H9 (cell line): Measurements from ENCODE around the gene GGCT. TPM values are rescaled to one million over a fixed set of nuclear protein-coding genes. Genes with fewer than 3 reads are reported as not detected.

Experiments
- DNase-seq: peaks from one replicate; pipeline ENCODE4 v3.0.0-alpha.2; 2017
- H2AFZ ChIP-seq: one replicate; pipeline ENCODE4 v1.6.1; 2013; ENCODE audit warnings: mild to moderate bottlenecking, low read length, control low read depth, moderate library complexity
- H2AK5ac ChIP-seq: 2 replicates; pipeline ENCODE4 v1.6.1; 2013; ENCODE audit warnings: low read length, control low read depth, mixed read lengths; ENCODE audit not compliant: insufficient read length
- H2BK120ac ChIP-seq: one replicate; pipeline ENCODE4 v1.6.1; 2013; ENCODE audit warnings: low read depth, mild to moderate bottlenecking, low read length, control low read depth, inconsistent platforms; ENCODE audit not compliant: poor library complexity, severe bottlenecking
- H2BK12ac ChIP-seq: 2 replicates; pipeline ENCODE4 v1.6.1; 2013; ENCODE audit warnings: low read length, control low read depth, mixed read lengths, low read depth; ENCODE audit not compliant: insufficient read length
- H2BK15ac ChIP-seq: 2 replicates; pipeline ENCODE4 v1.6.1; 2013; ENCODE audit warnings: low read depth, low read length, control low read depth
- H2BK20ac ChIP-seq: one replicate; pipeline ENCODE4 v1.6.1; 2013; ENCODE audit warnings: low read depth, mild to moderate bottlenecking, low read length, control low read depth, inconsistent platforms; ENCODE audit not compliant: poor library complexity, severe bottlenecking
- H2BK5ac ChIP-seq: 2 replicates; pipeline ENCODE4 v1.6.1; 2013; ENCODE audit warnings: low read length, control low read depth, mixed read lengths; ENCODE audit not compliant: insufficient read length
- H3K14ac ChIP-seq: 2 replicates; pipeline ENCODE4 v1.6.1; 2013; ENCODE audit warnings: low read length, control low read depth; ENCODE audit not compliant: insufficient read depth
- H3K18ac ChIP-seq: 2 replicates; pipeline ENCODE4 v1.6.1; 2013; ENCODE audit warnings: low read depth, mild to moderate bottlenecking, mixed read lengths, low read length, control low read depth; ENCODE audit not compliant: insufficient read length
- H3K23ac ChIP-seq: 2 replicates; pipeline ENCODE4 v1.6.1; 2013; ENCODE audit warnings: low read length, control low read depth, mixed read lengths, low read depth; ENCODE audit not compliant: insufficient read length
- H3K23me2 ChIP-seq: 2 replicates; pipeline ENCODE4 v1.6.1; 2013; ENCODE audit warnings: low read depth, mild to moderate bottlenecking, mixed read lengths, low read length, control low read depth; ENCODE audit not compliant: insufficient read length, poor library complexity, severe bottlenecking
- H3K27ac ChIP-seq: 2 replicates; pipeline ENCODE4 v1.5.1; 2013; ENCODE audit warnings: low read length, control low read depth, mixed read lengths, low read depth; ENCODE audit not compliant: insufficient read length
- H3K27me3 ChIP-seq: 2 replicates; pipeline ENCODE4 v1.6.1; 2013; ENCODE audit warnings: low read length, control low read depth, inconsistent platforms; ENCODE audit not compliant: insufficient read depth
- H3K4ac ChIP-seq: 2 replicates; pipeline ENCODE4 v1.6.1; 2013; ENCODE audit warnings: low read depth, mild to moderate bottlenecking, control low read depth, inconsistent platforms, low read length, moderate library complexity
- H3K4me1 ChIP-seq: 2 replicates; pipeline ENCODE4 v1.6.1; 2013; ENCODE audit warnings: low read length, control low read depth, inconsistent platforms; ENCODE audit not compliant: insufficient read depth
- H3K4me2 ChIP-seq: 2 replicates; pipeline ENCODE4 v1.6.1; 2013; ENCODE audit warnings: low read length, control low read depth, mixed read lengths; ENCODE audit not compliant: insufficient read length, insufficient read depth
- H3K56ac ChIP-seq: 2 replicates; pipeline ENCODE4 v1.6.1; 2013; ENCODE audit warnings: low read depth, mild to moderate bottlenecking, mixed read lengths, low read length, control low read depth; ENCODE audit not compliant: insufficient read length
- H3K79me1 ChIP-seq: 2 replicates; pipeline ENCODE4 v1.6.1; 2013; ENCODE audit warnings: low read depth, mild to moderate bottlenecking, moderate library complexity, low read length, control low read depth, inconsistent platforms; ENCODE audit not compliant: insufficient read depth, poor library complexity, severe bottlenecking
- H3K79me2 ChIP-seq: 2 replicates; pipeline ENCODE4 v1.6.1; 2013; ENCODE audit warnings: low read length, control low read depth, inconsistent platforms; ENCODE audit not compliant: insufficient read depth
- H3K9ac ChIP-seq: 2 replicates; pipeline ENCODE4 v1.6.1; 2013; ENCODE audit warnings: low read length, control low read depth, mixed read lengths; ENCODE audit not compliant: insufficient read length; ENCODE audit errors: extremely low read depth
- H3K9me3 ChIP-seq: one replicate; pipeline ENCODE4 v1.6.1; 2013; ENCODE audit warnings: low read depth, low read length, inconsistent platforms; ENCODE audit not compliant: control insufficient read depth
- H3T11ph ChIP-seq: one replicate; pipeline ENCODE4 v1.6.1; 2013; ENCODE audit warnings: mild to moderate bottlenecking, low read length, control low read depth, inconsistent platforms
- H4K20me1 ChIP-seq: one replicate; pipeline ENCODE4 v1.6.1; 2013; ENCODE audit not compliant: control insufficient read depth, insufficient read length, insufficient read depth
- H4K5ac ChIP-seq: 2 replicates; pipeline ENCODE4 v1.6.1; 2013; ENCODE audit warnings: low read depth, mild to moderate bottlenecking, mixed read lengths, low read length, control low read depth; ENCODE audit not compliant: insufficient read length
- H4K8ac ChIP-seq: replicated peaks from 2 replicates; pipeline ENCODE4 v1.6.1; 2013; ENCODE audit warnings: low read length, control low read depth, mixed read lengths, low read depth; ENCODE audit not compliant: insufficient read length
- H4K91ac ChIP-seq: 2 replicates; pipeline ENCODE4 v1.6.1; 2013; ENCODE audit warnings: low read depth, mild to moderate bottlenecking, moderate library complexity, mixed read lengths, low read length, control low read depth; ENCODE audit not compliant: insufficient read length
- H3K27ac Mint-ChIP-seq, 3 experiments: 2 replicates in 2 of 3; 3 replicates in 1 of 3; pipeline ENCODE4 v1.8.0; 2020 to 2021; ENCODE audit warnings: mixed read lengths in 3 of 3, mild to moderate bottlenecking in 1 of 3, moderate library complexity in 1 of 3
- H3K27me3 Mint-ChIP-seq: 2 replicates; pipeline ENCODE4 v1.8.0; 2021; ENCODE audit warnings: low read depth, mild to moderate bottlenecking, moderate library complexity, mixed read lengths
- H3K36me3 Mint-ChIP-seq, 3 experiments: 2 replicates in 2 of 3; 3 replicates in 1 of 3; pipeline ENCODE4 v1.8.0; 2020 to 2021; ENCODE audit warnings: low read depth in 3 of 3, mixed read lengths in 3 of 3; ENCODE audit not compliant: insufficient read depth in 1 of 3
- H3K4me1 Mint-ChIP-seq, 2 experiments: 2 replicates each; pipeline ENCODE4 v1.8.0; 2020; ENCODE audit warnings: mixed read lengths in 2 of 2
- H3K4me3 Mint-ChIP-seq, 2 experiments: 2 replicates in 1 of 2; 3 replicates in 1 of 2; pipeline ENCODE4 v1.8.0; 2020 to 2021; ENCODE audit warnings: mild to moderate bottlenecking in 2 of 2, mixed read lengths in 2 of 2, moderate library complexity in 1 of 2
- H3K9me3 Mint-ChIP-seq, 2 experiments: 2 replicates in 1 of 2; 3 replicates in 1 of 2; pipeline ENCODE4 v1.8.0; 2020; ENCODE audit warnings: mild to moderate bottlenecking in 2 of 2, mixed read lengths in 2 of 2, moderate library complexity in 1 of 2
- CTCF ChIP-seq: fragments of 200-600 bp; sonication (generic); conservative IDR thresholded peaks from 3 replicates; pipeline ENCODE4 v1.8.0; 2021; ENCODE audit warnings: antibody characterized with exemption, mild to moderate bottlenecking
- WGBS: extraction: QIAGEN DNeasy Blood & Tissue Kit; methylation state at CpG from one replicate; pipeline ENCODE4 v1.1.7; 2013; ENCODE audit warnings: missing lambda C conversion rate, low lambda C conversion rate, mixed read lengths; ENCODE audit not compliant: insufficient read length; ENCODE audit errors: extremely low coverage; 5-methylcytosine and 5-hydroxymethylcytosine counted together
- long read RNA-seq: library from polyadenylated mRNA; unstranded; transcript quantifications from one replicate; pipeline ENCODE4 v2.0.0, GENCODE V29; 2020
- total RNA-seq: library from RNA; stranded (reverse); gene quantifications from 2 replicates; pipeline ENCODE4 v1.2.1, GENCODE V29; 2021

Gene GGCT
- 84.9 and 85.0 TPM in 2 replicates for total RNA-seq
- long read RNA-seq, transcript GGCT-207 (3 exons, 1,012 nt): minor isoform, 34 of 244 reads
- long read RNA-seq, transcript GGCT-202 (4 exons, 1,173 nt): major isoform, 200 of 244 reads
- long read RNA-seq, partial matches to known transcripts: 1 of 244 reads
- long read RNA-seq, other reads (novel, unspliced or antisense): 3 of 244 reads

- Histone ChIP-seq H3K23ac (no peak within 1 kb of the TSS), H2AFZ (no peak within 1 kb of the TSS), H2BK120ac (no peak within 1 kb of the TSS), H4K20me1 (no peaks in the 10 kb centered on the region), H4K91ac (no peak within 1 kb of the TSS), H3K4ac (no peak within 1 kb of the TSS), H2BK15ac (no peak within 1 kb of the TSS), H4K8ac (no peak within 1 kb of the TSS), H4K5ac (peak within 1 kb of the TSS; percentile 39), H2BK20ac (no peak within 1 kb of the TSS), H3K9ac (peak within 1 kb of the TSS; percentile 94), H3K18ac (peak within 1 kb of the TSS; percentile 88), H2BK5ac (no peak within 1 kb of the TSS), H2AK5ac (no peak within 1 kb of the TSS), H3K23me2 (peaks cover 9% of the 10 kb centered on the region), H3K4me1 (peaks cover 11% of the 10 kb centered on the region; the same call in 1 of the 2 replicates), H3T11ph (no peak within 1 kb of the TSS), H3K79me2 (peaks cover 19% of the 10 kb centered on the region; the same call in 1 of the 2 replicates), H3K27me3 (no peaks in the 10 kb centered on the region), H3K14ac (peak within 1 kb of the TSS; percentile 92), H3K56ac (no peak within 1 kb of the TSS), H2BK12ac (no peak within 1 kb of the TSS), H3K27ac (no peak within 1 kb of the TSS), H3K4me2 (peak within 1 kb of the TSS; percentile 99), H3K9me3 (no peaks in the 10 kb centered on the region), H3K79me1 (peaks cover 4% of the 10 kb centered on the region)
- peaks cover 24 to 29% of the 10 kb centered on the region in 2 experiments for H3K9me3 Mint-ChIP-seq
- H3K4me1 Mint-ChIP-seq: peaks cover 20 to 21% of the 10 kb centered on the region in 2 experiments
- H3K4me3 Mint-ChIP-seq: peak within 1 kb of the TSS; percentile 83 to 88
- peak; percentile 99 for DNase-seq
- no CpG with 5 or more reads among the region's 64 CpGs for WGBS
- peaks cover 13 to 43% (median 36%) of the 10 kb centered on the region in 3 experiments for H3K36me3 Mint-ChIP-seq
- peaks cover 17% of the 10 kb centered on the region for H3K27me3 Mint-ChIP-seq
- peak within 1 kb of the TSS in 2 of 3 experiments; percentile 87 to 94; a peak in 4 of 7 replicates for H3K27ac Mint-ChIP-seq
- no peak for TF ChIP-seq CTCF
These were observed at the start of gene GGCT for GRCh38 chr7:30504301-30505173. GGCT (minus strand) TSS chr7:30504829; CDS start chr7:30504709, 120 bp downstream.
